Osteoblast (primary cell): Measurements from ENCODE around the gene SORBS1. TPM values are rescaled to one million over a fixed set of nuclear protein-coding genes. Genes with fewer than 3 reads are reported as not detected.
A peak's percentile ranks its signal among the peaks of the same experiment; 100 is the strongest.

Experiments
- DNase-seq: peaks from one replicate; pipeline ENCODE4 v3.0.0; 2011; ENCODE audit warnings: low spot score, mixed read lengths; ENCODE audit not compliant: insufficient read length; ENCODE audit errors: missing footprints
- H2AFZ ChIP-seq: 2 replicates; pipeline ENCODE4 v1.6.0; 2011; ENCODE audit warnings: mild to moderate bottlenecking, low read length
- H3K27ac ChIP-seq: 2 replicates; pipeline ENCODE4 v1.5.1; 2011; ENCODE audit warnings: mild to moderate bottlenecking, low read depth, low read length, moderate library complexity
- H3K27me3 ChIP-seq: 2 replicates; pipeline ENCODE4 v1.6.0; 2012; ENCODE audit warnings: mild to moderate bottlenecking, control low read depth, inconsistent platforms, low read length, moderate library complexity; ENCODE audit not compliant: insufficient read depth
- H3K36me3 ChIP-seq: 2 replicates; pipeline ENCODE4 v1.5.1; 2011; ENCODE audit warnings: mild to moderate bottlenecking, low read length, control low read depth, moderate library complexity; ENCODE audit not compliant: insufficient read depth
- H3K4me1 ChIP-seq: 2 replicates; pipeline ENCODE4 v1.5.1; 2011; ENCODE audit warnings: mild to moderate bottlenecking, low read length, control low read depth, moderate library complexity; ENCODE audit not compliant: insufficient read depth
- H3K4me2 ChIP-seq: 2 replicates; pipeline ENCODE4 v1.6.0; 2011; ENCODE audit warnings: mild to moderate bottlenecking, low read length; ENCODE audit not compliant: insufficient read depth
- H3K4me3 ChIP-seq: fragments of 200-600 bp; sonication (generic); 3 replicates; pipeline ENCODE4 v1.5.1; 2012; ENCODE audit warnings: mild to moderate bottlenecking, low read length, inconsistent platforms; ENCODE audit not compliant: insufficient read depth
- H3K79me2 ChIP-seq: 2 replicates; pipeline ENCODE4 v1.6.0; 2012; ENCODE audit warnings: mild to moderate bottlenecking, low read length, control low read depth, inconsistent platforms; ENCODE audit not compliant: insufficient read depth
- H3K9me3 ChIP-seq: 2 replicates; pipeline ENCODE4 v1.5.1; 2011; ENCODE audit warnings: low read depth, low read length, control low read depth
- H4K20me1 ChIP-seq: 2 replicates; pipeline ENCODE4 v1.6.0; 2012; ENCODE audit warnings: mild to moderate bottlenecking, low read length, control low read depth; ENCODE audit not compliant: insufficient read depth
- total RNA-seq: library from RNA; depleted of rRNA; stranded (reverse); fragments of >200 nt; gene quantifications from 2 replicates; pipeline ENCODE4 v1.2.3, GENCODE V29; 2012
- TF ChIP-seq, protein P1 (sequence below): IDR thresholded peaks from 2 replicates; pipeline ENCODE4 v1.5.1; 2011; ENCODE audit warnings: mild to moderate bottlenecking, low read depth, low read length, moderate library complexity; ENCODE audit errors: extremely low read depth

The SORBS1 gene
- total RNA-seq = 0.29 and 0.72 TPM in 2 replicates

DNA sequence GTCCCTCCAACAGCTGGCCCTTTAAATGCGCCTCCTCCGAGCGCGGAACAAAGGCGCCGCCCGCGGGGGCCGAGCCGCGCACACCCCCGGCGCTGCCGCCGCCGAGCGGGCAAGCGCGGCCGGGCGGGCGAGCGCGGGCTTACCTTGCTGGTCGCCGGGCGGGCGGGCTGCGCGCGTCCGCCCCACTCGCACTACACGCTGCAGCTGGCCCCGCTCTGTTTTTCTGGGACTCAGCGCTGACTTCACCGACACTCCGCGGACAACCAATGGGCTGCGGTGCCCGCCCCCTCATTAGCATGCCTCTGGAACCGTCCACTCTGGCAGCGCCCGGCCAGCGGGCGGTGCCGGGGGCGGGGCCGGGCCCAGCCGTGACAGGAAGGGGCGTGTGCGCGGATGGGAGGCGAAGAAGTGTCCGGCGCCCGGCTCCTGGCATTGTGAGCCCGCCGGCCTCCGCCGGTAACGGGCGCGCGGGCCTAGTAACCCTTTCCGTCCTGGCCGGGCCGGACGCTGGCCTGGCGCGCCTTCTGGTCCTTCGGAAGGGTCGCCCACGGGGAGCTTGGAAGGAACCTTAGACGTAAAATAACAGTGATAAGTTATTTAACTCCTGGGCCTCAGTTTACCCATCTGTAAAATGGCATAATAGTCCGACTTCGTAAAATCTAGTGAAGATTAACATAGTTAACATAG is at the start of gene SORBS1:
Gene SORBS1, minus strand, starts transcription at position 195 of the 687 bp plus-strand sequence. CDS start 120,236 bp downstream, outside the sequence.
- TF ChIP-seq, protein P1, sequence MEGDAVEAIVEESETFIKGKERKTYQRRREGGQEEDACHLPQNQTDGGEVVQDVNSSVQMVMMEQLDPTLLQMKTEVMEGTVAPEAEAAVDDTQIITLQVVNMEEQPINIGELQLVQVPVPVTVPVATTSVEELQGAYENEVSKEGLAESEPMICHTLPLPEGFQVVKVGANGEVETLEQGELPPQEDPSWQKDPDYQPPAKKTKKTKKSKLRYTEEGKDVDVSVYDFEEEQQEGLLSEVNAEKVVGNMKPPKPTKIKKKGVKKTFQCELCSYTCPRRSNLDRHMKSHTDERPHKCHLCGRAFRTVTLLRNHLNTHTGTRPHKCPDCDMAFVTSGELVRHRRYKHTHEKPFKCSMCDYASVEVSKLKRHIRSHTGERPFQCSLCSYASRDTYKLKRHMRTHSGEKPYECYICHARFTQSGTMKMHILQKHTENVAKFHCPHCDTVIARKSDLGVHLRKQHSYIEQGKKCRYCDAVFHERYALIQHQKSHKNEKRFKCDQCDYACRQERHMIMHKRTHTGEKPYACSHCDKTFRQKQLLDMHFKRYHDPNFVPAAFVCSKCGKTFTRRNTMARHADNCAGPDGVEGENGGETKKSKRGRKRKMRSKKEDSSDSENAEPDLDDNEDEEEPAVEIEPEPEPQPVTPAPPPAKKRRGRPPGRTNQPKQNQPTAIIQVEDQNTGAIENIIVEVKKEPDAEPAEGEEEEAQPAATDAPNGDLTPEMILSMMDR = no peak
- no peak within 1 kb of the TSS for H3K27ac ChIP-seq

DNA sequence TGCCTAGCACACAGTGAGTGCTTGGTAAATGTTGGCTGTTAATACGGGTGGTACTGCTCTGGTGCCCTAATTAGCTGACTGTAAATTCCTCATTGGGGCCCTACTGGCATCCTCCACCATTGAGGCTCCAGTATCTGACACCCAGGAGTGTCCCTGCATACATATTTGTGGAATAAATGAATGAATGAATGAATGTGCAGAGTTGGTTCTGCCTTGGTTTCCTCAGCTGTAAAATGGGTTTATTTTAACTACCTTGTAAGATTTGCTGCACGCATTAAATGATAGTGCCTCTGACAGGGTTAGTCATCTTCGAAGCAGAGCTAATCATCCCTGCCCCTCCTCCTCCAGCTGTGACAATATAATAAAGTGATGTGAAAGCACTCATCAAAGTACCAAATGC is 49.6 kb upstream of the SORBS1 start:
- Histone ChIP-seq H3K36me3 (peaks cover 95% of the 10 kb centered on the region), H3K27ac (no peak overlapping the region), H3K4me1 (no peaks in the 10 kb centered on the region), H3K27me3 (no peaks in the 10 kb centered on the region), H3K4me3 (no peak overlapping the region), H4K20me1 (no peaks in the 10 kb centered on the region), H3K9me3 (no peaks in the 10 kb centered on the region), H3K79me2 (no peaks in the 10 kb centered on the region), H2AFZ (no peak overlapping the region), H3K4me2 (no peak overlapping the region)
- TF ChIP-seq, protein P1 = no peak
- no peak for DNase-seq

More for the DNA sequence above, at the start of gene SORBS1:
- Histone ChIP-seq H3K27me3 (peaks cover 19% of the 10 kb centered on the region), H3K4me2 (peak within 1 kb of the TSS; percentile 99), H2AFZ (peak within 1 kb of the TSS; percentile 90), H3K4me1 (peaks cover 5% of the 10 kb centered on the region), H3K4me3 (peak within 1 kb of the TSS; percentile 83), H3K79me2 (no peaks in the 10 kb centered on the region), H3K9me3 (no peaks in the 10 kb centered on the region), H4K20me1 (no peaks in the 10 kb centered on the region), H3K36me3 (no peaks in the 10 kb centered on the region)
- DNase-seq = peak; percentile 100

DNA sequence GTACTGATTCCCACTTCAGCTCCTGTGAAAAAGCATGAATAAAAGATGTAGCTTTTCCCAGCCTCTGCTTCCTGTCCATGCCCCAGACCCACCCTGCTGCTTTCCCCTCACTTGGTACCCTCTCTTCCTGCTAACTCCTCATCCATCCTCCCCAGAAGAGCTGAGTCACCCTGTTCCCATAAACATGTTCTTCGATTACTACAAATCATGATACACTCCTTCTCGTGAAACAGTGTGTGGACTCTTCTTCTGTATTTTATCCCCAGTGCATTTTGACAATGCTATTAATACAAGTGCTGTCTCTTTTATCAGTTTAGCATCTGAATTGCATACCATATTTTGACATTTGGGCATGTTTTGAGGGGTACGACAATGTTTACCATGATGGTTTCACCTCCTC is 45.8 kb upstream of the SORBS1 start:
- TF ChIP-seq, protein P1 = no peak

DNA sequence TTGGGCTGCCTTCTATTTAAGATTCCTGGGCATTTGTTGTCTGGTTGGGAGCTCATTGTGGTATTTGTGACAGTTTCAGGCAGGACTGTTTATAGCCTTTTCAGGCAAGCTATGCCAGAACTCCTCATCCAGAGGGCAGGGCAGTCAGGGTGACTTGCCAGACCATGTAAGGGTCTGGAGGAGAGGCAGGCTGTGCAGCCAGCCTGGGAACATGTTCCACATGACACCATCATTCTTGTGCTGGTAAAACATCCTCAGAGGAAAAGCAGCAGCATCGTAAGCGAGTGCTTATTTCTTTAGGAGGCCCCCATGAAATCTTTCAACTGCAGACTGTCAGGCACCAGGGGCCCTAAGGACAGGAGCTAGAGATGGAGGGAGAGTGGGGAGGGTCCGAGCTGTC is 44.0 kb upstream of the SORBS1 start:
- Histone ChIP-seq H3K36me3 (peaks cover 50% of the 10 kb centered on the region), H3K27ac (no peak overlapping the region)
- no peak for DNase-seq

More for the DNA sequence above, 45.8 kb upstream of the SORBS1 start:
- no peaks in the 10 kb centered on the region for H3K79me2 ChIP-seq
- no peaks in the 10 kb centered on the region for H4K20me1 ChIP-seq
- H2AFZ ChIP-seq = no peak overlapping the region
- no peaks in the 10 kb centered on the region for H3K4me1 ChIP-seq
- H3K9me3 ChIP-seq = no peaks in the 10 kb centered on the region
- peaks cover 68% of the 10 kb centered on the region for H3K36me3 ChIP-seq
- DNase-seq = no peak
- H3K27ac ChIP-seq = no peak overlapping the region
- H3K4me3 ChIP-seq = no peak overlapping the region
- H3K4me2 ChIP-seq = no peak overlapping the region
- H3K27me3 ChIP-seq = no peaks in the 10 kb centered on the region

More for the DNA sequence above, 44.0 kb upstream of the SORBS1 start:
- no peak overlapping the region for H3K4me2 ChIP-seq
- no peaks in the 10 kb centered on the region for H3K79me2 ChIP-seq
- H3K27me3 ChIP-seq = no peaks in the 10 kb centered on the region
- H4K20me1 ChIP-seq = no peaks in the 10 kb centered on the region
- no peaks in the 10 kb centered on the region for H3K4me1 ChIP-seq
- H3K9me3 ChIP-seq = no peaks in the 10 kb centered on the region
- no peak overlapping the region for H2AFZ ChIP-seq
- H3K4me3 ChIP-seq = no peak overlapping the region
- TF ChIP-seq, protein P1 = no peak
